ENCODE results near the gene EYS.

GRCh38 chr6:63739094-63739687, 1967.8 kb downstream of the EYS start:
- TF ChIP-seq CTCF (conservative IDR thresholded peaks at IDR 0.05) (no peak), ZFX (IDR thresholded peaks at IDR 0.05) (no peak)

All from C4-2B (cell line).